B cell (primary cell): ENCODE data around the gene GSX2. TPM values are rescaled to one million over a fixed set of nuclear protein-coding genes. Genes with fewer than 3 reads are reported as not detected.

Experiments used
- ATAC-seq: fragments of 200-7000 bp; cut with Tn5 transposase; one replicate; pipeline ENCODE4 v1.10.0; 2021; ENCODE audit warnings: low read depth, mild to moderate bottlenecking, moderate number of reproducible peaks, moderate library complexity
- CTCF ChIA-PET: fragments of 350-600 bp; sonication (Branson Sonifier 250); formaldehyde crosslinking; loops from one replicate; lab custom pipeline; 2021; ENCODE audit warnings: antibody characterized with exemption, inconsistent platforms; lab: Charles Lee
- POLR2A ChIA-PET: fragments of 350-600 bp; sonication (Branson Sonifier 250); formaldehyde crosslinking; loops from one replicate; lab custom pipeline; 2021; ENCODE audit warnings: antibody characterized with exemption; lab: Charles Lee
- DNase-seq: peaks from one replicate; pipeline ENCODE4 v3.0.0; 2013
- H2AFZ ChIP-seq: 2 replicates; pipeline ENCODE4 v1.6.1; 2012; ENCODE audit warnings: mild to moderate bottlenecking, low read depth, low read length; ENCODE audit not compliant: insufficient read depth, poor library complexity, severe bottlenecking
- H3K27ac ChIP-seq, 2 donors: 1 replicate in 1 of 2; 2 replicates in 1 of 2; pipeline ENCODE4 v1.5.1; 2012 to 2013; ENCODE audit warnings: low read length in 2 of 2, mild to moderate bottlenecking in 2 of 2, moderate library complexity in 1 of 2
- H3K27me3 ChIP-seq, 4 experiments: fragments of 200-600 bp in 1 of 4; sonication (generic) in 1 of 4; replicated peaks in 1 of 4; 1 replicate in 2 of 4; 2 replicates in 2 of 4; pipeline versions ENCODE4 v1.6.1 to v1.7.0; 2013 to 2016; ENCODE audit warnings: low read length in 3 of 4, mild to moderate bottlenecking in 2 of 4, mixed read lengths in 1 of 4, moderate library complexity in 1 of 4; ENCODE audit not compliant: insufficient read depth in 4 of 4, control insufficient read depth in 3 of 4; ENCODE audit errors: control extremely low read depth in 1 of 4
- H3K36me3 ChIP-seq, 2 experiments: replicated peaks in 1 of 2; 1 replicate in 1 of 2; 2 replicates in 1 of 2; pipeline versions ENCODE4 v1.6.1 to v1.7.1; 2013; ENCODE audit warnings: low read length in 1 of 2; ENCODE audit not compliant: insufficient read depth in 2 of 2, control insufficient read depth in 1 of 2; ENCODE audit errors: control extremely low read depth in 1 of 2, extremely low read depth in 1 of 2
- H3K4me1 ChIP-seq, 2 donors: fragments of 200-600 bp in 1 of 2; sonication (generic) in 1 of 2; 1 replicate in 1 of 2; 2 replicates in 1 of 2; pipeline versions ENCODE4 v1.5.1 to v1.6.1; 2013 to 2017; ENCODE audit warnings: low read length in 2 of 2; ENCODE audit not compliant: control insufficient read depth in 2 of 2, insufficient read depth in 2 of 2
- H3K4me2 ChIP-seq: replicated peaks from 2 replicates; pipeline ENCODE3; 2012; ENCODE audit warnings: mild to moderate bottlenecking, low read depth, low read length; ENCODE audit not compliant: poor library complexity, severe bottlenecking
- H3K4me3 ChIP-seq, 5 experiments: fragments of 200-600 bp in 1 of 5; sonication (generic) in 1 of 5; 1 replicate in 3 of 5; 2 replicates in 2 of 5; pipeline versions ENCODE4 v1.5.1 to v1.7.0; 2011 to 2016; ENCODE audit warnings: low read length in 4 of 5, mild to moderate bottlenecking in 4 of 5, low read depth in 2 of 5, control low read depth in 1 of 5, moderate library complexity in 1 of 5; ENCODE audit not compliant: insufficient read depth in 1 of 5; ENCODE audit errors: control extremely low read depth in 1 of 5, extremely low read depth in 1 of 5
- H3K79me2 ChIP-seq: fragments of 200-600 bp; sonication (generic); one replicate; pipeline ENCODE4 v1.6.0; 2016; ENCODE audit warnings: low read length; ENCODE audit not compliant: control insufficient read depth, insufficient read depth
- H3K9ac ChIP-seq: fragments of 200-600 bp; sonication (generic); 2 replicates; pipeline ENCODE4 v1.6.1; 2017; ENCODE audit warnings: mild to moderate bottlenecking, low read length, moderate library complexity
- H3K9me3 ChIP-seq, 3 donors: one replicate each; pipeline versions ENCODE4 v1.6.1 to v1.7.1; 2013; ENCODE audit warnings: low read length in 2 of 3; ENCODE audit not compliant: control insufficient read depth in 2 of 3, insufficient read depth in 1 of 3; ENCODE audit errors: control extremely low read depth in 1 of 3
- H4K20me1 ChIP-seq: 2 replicates; pipeline ENCODE4 v1.6.0; 2012; ENCODE audit warnings: mild to moderate bottlenecking, low read length; ENCODE audit not compliant: insufficient read depth, control insufficient read depth, poor library complexity, severe bottlenecking
- H3K27ac Mint-ChIP-seq: one replicate; pipeline ENCODE4 v1.8.0; 2021; ENCODE audit warnings: mixed read lengths
- H3K27me3 Mint-ChIP-seq: one replicate; pipeline ENCODE4 v1.8.0; 2021; ENCODE audit warnings: mixed read lengths
- H3K4me1 Mint-ChIP-seq: one replicate; pipeline ENCODE4 v1.8.0; 2021; ENCODE audit warnings: mixed read lengths
- H3K4me3 Mint-ChIP-seq: one replicate; pipeline ENCODE4 v1.8.0; 2021; ENCODE audit warnings: mixed read lengths
- H3K9me3 Mint-ChIP-seq: one replicate; pipeline ENCODE4 v1.8.0; 2022; ENCODE audit warnings: mixed read lengths; ENCODE audit not compliant: insufficient read depth
- EZH2 ChIP-seq: IDR thresholded peaks from 2 replicates; pipeline ENCODE4 v1.6.1; 2012; ENCODE audit warnings: borderline replicate concordance, low read depth, mild to moderate bottlenecking, moderate library complexity, low read length; ENCODE audit not compliant: insufficient read depth, poor library complexity, severe bottlenecking
- WGBS: methylation state at CpG from one replicate; pipeline ENCODE4 v1.1.5; 2013; ENCODE audit warnings: missing lambda C conversion rate; ENCODE audit not compliant: insufficient coverage; 5-methylcytosine and 5-hydroxymethylcytosine counted together
- intact Hi-C: fragments of 100-400 bp; cut with micrococcal nuclease; formaldehyde crosslinking; loops from one replicate; pipeline ENCODE4 v1.10.0; 2022
- polyA plus RNA-seq: library from polyadenylated mRNA; depleted of rRNA; stranded (reverse); fragments of >200 nt; gene quantifications from 2 replicates; pipeline ENCODE4 v1.2.3, GENCODE V29; 2012
- total RNA-seq, 2 donors: library from RNA; stranded (reverse); fragments of 120-200 nt in 1 of 2; gene quantifications; 1 replicate in 1 of 2; 2 replicates in 1 of 2; pipeline versions ENCODE4 v1.2.3 to v1.2.4, GENCODE V29; 2013 to 2022
- TF ChIP-seq, protein P1 (sequence below): fragments of 200-600 bp; IDR thresholded peaks from one replicate; pipeline ENCODE4 v1.8.0; 2022; ENCODE audit warnings: antibody characterized with exemption, mild to moderate bottlenecking

The GSX2 gene
- total and polyA plus RNA-seq, 2 donors (not counting 1 experiment from before 2014, with no cell fraction given): 0.34 to 0.47 TPM

DNA sequence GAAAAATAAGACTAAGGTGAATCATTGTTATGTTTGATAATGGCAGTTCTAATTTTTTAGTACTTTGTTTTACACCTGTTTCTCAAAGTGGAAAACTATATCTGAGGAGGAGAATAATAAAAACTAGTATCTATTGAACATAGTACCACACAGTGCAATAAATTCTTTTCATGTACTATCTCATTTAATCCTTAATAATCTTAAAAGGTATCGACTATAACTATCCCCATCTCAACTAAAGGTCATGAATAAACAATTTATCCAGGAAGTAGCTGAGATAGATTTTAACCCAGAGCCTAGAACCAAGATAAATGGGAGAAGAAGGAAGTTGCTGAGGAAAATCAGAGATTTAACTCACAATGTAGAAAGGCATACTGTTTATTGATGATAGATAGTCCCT, 38.1 kb upstream of the GSX2 start:
- no peaks in the 10 kb centered on the region for H3K36me3 ChIP-seq
- Mint-ChIP-seq H3K4me1 (peaks cover 57% of the 10 kb centered on the region), H3K27ac (no peak overlapping the region), H3K9me3 (no peaks in the 10 kb centered on the region), H3K27me3 (no peaks in the 10 kb centered on the region), H3K4me3 (peak overlapping the region; percentile 60)
- H3K4me2 ChIP-seq: peak overlapping the region; percentile 39
- no peaks in the 10 kb centered on the region for H3K27me3 ChIP-seq
- H3K4me1 ChIP-seq: peaks cover 34 to 50% of the 10 kb centered on the region in 2 donors
- no peak overlapping the region for H3K4me3 ChIP-seq
- ChIA-PET POLR2A (no interaction called here), CTCF (no interaction called here)
- peaks cover 66% of the 10 kb centered on the region for H4K20me1 ChIP-seq
- no peak for ATAC-seq
- H3K9ac ChIP-seq: no peak overlapping the region
- TF ChIP-seq EZH2: no peak
- TF ChIP-seq, protein P1, sequence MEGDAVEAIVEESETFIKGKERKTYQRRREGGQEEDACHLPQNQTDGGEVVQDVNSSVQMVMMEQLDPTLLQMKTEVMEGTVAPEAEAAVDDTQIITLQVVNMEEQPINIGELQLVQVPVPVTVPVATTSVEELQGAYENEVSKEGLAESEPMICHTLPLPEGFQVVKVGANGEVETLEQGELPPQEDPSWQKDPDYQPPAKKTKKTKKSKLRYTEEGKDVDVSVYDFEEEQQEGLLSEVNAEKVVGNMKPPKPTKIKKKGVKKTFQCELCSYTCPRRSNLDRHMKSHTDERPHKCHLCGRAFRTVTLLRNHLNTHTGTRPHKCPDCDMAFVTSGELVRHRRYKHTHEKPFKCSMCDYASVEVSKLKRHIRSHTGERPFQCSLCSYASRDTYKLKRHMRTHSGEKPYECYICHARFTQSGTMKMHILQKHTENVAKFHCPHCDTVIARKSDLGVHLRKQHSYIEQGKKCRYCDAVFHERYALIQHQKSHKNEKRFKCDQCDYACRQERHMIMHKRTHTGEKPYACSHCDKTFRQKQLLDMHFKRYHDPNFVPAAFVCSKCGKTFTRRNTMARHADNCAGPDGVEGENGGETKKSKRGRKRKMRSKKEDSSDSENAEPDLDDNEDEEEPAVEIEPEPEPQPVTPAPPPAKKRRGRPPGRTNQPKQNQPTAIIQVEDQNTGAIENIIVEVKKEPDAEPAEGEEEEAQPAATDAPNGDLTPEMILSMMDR: no peak
- H3K9me3 ChIP-seq: no peaks in the 10 kb centered on the region
- intact Hi-C loops: loop anchor here (5.0 kb wide), 1 partner anchor 1335 kb away; the partner anchor contains the start of gene TMEM165
- no peak overlapping the region for H3K27ac ChIP-seq
- WGBS: no CpG with 5 or more reads among the region's 1 CpG
- no peak overlapping the region for H2AFZ ChIP-seq
- H3K79me2 ChIP-seq: peaks cover 74% of the 10 kb centered on the region
- no peak for DNase-seq

DNA sequence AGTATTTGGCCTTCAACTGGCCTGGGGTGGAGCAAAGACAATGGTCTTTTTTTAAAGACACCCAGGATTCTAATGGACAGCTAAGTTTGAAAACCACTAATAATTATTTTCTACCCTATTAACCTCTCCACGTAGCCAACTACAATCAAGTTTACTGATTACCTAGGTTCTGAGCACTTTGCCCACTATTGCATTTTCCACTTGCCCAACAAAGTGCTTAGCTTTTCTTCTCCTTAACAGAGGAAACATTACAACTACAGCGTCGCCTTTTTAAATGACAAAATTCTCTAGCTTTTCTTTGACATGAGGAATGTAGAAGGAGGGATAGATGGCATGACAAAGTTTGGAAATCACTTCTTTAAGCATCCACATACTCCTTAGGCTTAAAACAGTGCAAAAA, 37.6 kb upstream of the GSX2 start:
- Histone ChIP-seq H3K79me2 (peaks cover 69% of the 10 kb centered on the region), H2AFZ (no peak overlapping the region), H4K20me1 (peaks cover 61% of the 10 kb centered on the region), H3K4me3 (peak overlapping the region in 2 of 5 experiments; percentile 73 to 89), H3K9me3 (no peaks in the 10 kb centered on the region), H3K9ac (peak overlapping the region; percentile 99), H3K36me3 (no peaks in the 10 kb centered on the region), H3K27ac (no peak overlapping the region), H3K4me1 (peaks cover 28 to 45% of the 10 kb centered on the region in 2 donors), H3K27me3 (no peaks in the 10 kb centered on the region), H3K4me2 (peak overlapping the region; percentile 79)
- WGBS: 100% methylated on average over 1 of the region's 3 CpGs
- peaks cover 52% of the 10 kb centered on the region for H3K4me1 Mint-ChIP-seq
- no peak for ATAC-seq
- TF ChIP-seq EZH2: no peak
- TF ChIP-seq, protein P1: no peak
- ChIA-PET CTCF (no interaction called here), POLR2A (no interaction called here)
- H3K27ac Mint-ChIP-seq: peak overlapping the region; percentile 44
- no peaks in the 10 kb centered on the region for H3K27me3 Mint-ChIP-seq
- H3K9me3 Mint-ChIP-seq: no peaks in the 10 kb centered on the region
- no peak for DNase-seq
- intact Hi-C loops: loop anchor here (5.0 kb wide), 1 partner anchor 1335 kb away; the partner anchor contains the start of gene TMEM165
- peak overlapping the region; percentile 95 for H3K4me3 Mint-ChIP-seq
